Activated T-cell treated with anti-CD3 and anti-CD28 coated beads, Interleukin-2, amount 50 U/mL, for 1 hour (primary cell): Measurements from ENCODE around the gene ADGRG2.

Experiments used
- DNase-seq: peaks from one replicate; pipeline ENCODE4 v3.0.0-alpha.2; 2020

Gene ADGRG2

DNA sequence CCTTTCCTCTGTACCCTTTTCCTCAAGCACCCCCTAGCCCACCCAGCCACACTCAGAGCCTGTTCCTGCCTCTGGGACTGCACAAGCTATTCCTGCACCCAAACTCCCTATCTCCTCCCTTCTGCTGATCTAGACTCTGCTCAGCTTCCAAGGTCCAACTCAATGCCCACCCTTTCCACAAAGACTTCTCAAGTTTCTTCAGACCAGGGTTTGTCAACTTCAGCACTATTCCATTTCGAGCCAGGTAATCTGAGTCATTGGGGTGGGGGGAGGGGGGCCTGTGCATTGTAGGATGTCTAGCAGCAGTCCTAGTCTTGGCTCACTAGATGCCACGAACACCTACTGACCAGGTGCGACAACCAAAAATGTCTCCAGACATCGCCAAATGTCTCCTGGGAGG lies 175.7 kb downstream of the ADGRG2 start:
- no peak for DNase-seq

- no peak for DNase-seq
These were observed 176.1 kb downstream of the ADGRG2 start for GRCh38 chrX:18946157-18946556.

GRCh38 chrX:18945483-18945882 lies 176.8 kb downstream of the ADGRG2 start:
- no peak for DNase-seq

DNA sequence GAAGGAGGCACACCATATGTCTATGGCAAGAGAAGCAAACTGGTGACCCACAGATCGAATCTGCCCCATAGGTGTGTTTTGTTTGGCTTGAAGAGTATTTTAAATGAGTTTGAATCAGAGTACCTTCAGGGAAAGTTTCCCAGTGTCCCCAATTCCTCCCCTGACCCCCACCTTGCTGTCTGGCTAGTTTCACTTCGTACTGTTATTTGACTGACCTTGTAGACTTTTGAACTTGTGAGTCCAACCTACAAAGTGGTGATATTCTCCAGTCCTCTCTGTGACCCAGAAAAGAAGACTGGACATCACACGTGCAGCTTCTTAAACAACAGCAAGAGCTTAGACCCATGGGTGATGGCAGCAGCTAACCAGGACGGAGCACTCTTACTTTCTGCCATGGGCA lies 177.8 kb downstream of the ADGRG2 start:
- no peak for DNase-seq

GRCh38 chrX:18941896-18942295 lies 180.4 kb downstream of the ADGRG2 start:
- DNase-seq = no peak
